HS-27A (cell line): ENCODE results near the gene LYSET.
"Not testable (repeated sequence)": the region's sequence is repeated elsewhere in the genome, so short reads cannot be mapped to it uniquely, and the experiment has no call there.

Source experiments
- DNase-seq: peaks from one replicate; pipeline ENCODE4 v3.0.0-alpha.2; 2012; ENCODE audit warnings: low read depth, missing footprints

Gene LYSET

GRCh38 chr14:93184391-93185348 is at the start of gene LYSET, which contains the start of gene MOAP1:
TSS of gene LYSET (plus strand) at chr14:93185317. CDS start at chr14:93185406, 89 bp downstream.
TSS of gene MOAP1 (minus strand) at chr14:93184897. CDS start at chr14:93184242, 655 bp downstream.
- peak; percentile 51 for DNase-seq

GRCh38 chr14:93135399-93135798 is 49.7 kb upstream of the LYSET start:
- DNase-seq, result no peak

- no peak for DNase-seq
Observed at GRCh38 chr14:93136009-93136408, 49.1 kb upstream of the LYSET start.

GRCh38 chr14:93136508-93136907 is 48.6 kb upstream of the LYSET start:
- DNase-seq, result not testable (repeated sequence)

GRCh38 chr14:93137864-93138263 is 47.3 kb upstream of the LYSET start:
- DNase-seq, result no peak

- no peak for DNase-seq
Observed at GRCh38 chr14:93142854-93143652, 42.1 kb upstream of the LYSET start.

- DNase-seq, result no peak
Observed at GRCh38 chr14:93146119-93146518, 39.0 kb upstream of the LYSET start.

GRCh38 chr14:93148979-93149378 is 36.1 kb upstream of the LYSET start:
- no peak for DNase-seq

GRCh38 chr14:93150227-93151208 is 34.6 kb upstream of the LYSET start:
- no peak for DNase-seq

GRCh38 chr14:93153121-93153520 is 32.0 kb upstream of the LYSET start:
- no peak for DNase-seq

GRCh38 chr14:93155667-93156066 is 29.4 kb upstream of the LYSET start:
- no peak for DNase-seq

GRCh38 chr14:93156693-93157369 is 28.3 kb upstream of the LYSET start:
- DNase-seq, result no peak

GRCh38 chr14:93158349-93158748 is 26.8 kb upstream of the LYSET start:
- not testable (repeated sequence) for DNase-seq

GRCh38 chr14:93159625-93160352 is 25.3 kb upstream of the LYSET start:
- DNase-seq, result not testable (repeated sequence)

GRCh38 chr14:93160353-93160801 is 24.7 kb upstream of the LYSET start:
- no peak for DNase-seq

GRCh38 chr14:93161411-93161940 is 23.6 kb upstream of the LYSET start:
- DNase-seq, result no peak

GRCh38 chr14:93163564-93163963 is 21.6 kb upstream of the LYSET start:
- no peak for DNase-seq

GRCh38 chr14:93165271-93166265 is 19.5 kb upstream of the LYSET start:
- not testable (repeated sequence) for DNase-seq
